CD4-positive, alpha-beta T cell (primary cell): ENCODE data around the gene PHTF2. TPM values are rescaled to one million over a fixed set of nuclear protein-coding genes. Genes with fewer than 3 reads are reported as not detected.

ENCODE experiments used
- ATAC-seq: fragments of 200-7000 bp; cut with Tn5 transposase; one replicate; pipeline ENCODE4 v1.10.0; 2022; ENCODE audit warnings: mild to moderate bottlenecking; ENCODE audit not compliant: poor library complexity
- CTCF ChIA-PET: fragments of 350-600 bp; sonication (Branson Sonifier 250); formaldehyde crosslinking; loops from one replicate; lab custom pipeline; 2021; ENCODE audit warnings: antibody characterized with exemption, inconsistent platforms; lab: Charles Lee
- POLR2A ChIA-PET: fragments of 350-600 bp; sonication (Branson Sonifier 250); formaldehyde crosslinking; loops from one replicate; lab custom pipeline; 2021; ENCODE audit warnings: antibody characterized with exemption, inconsistent platforms; lab: Charles Lee
- DNase-seq, 14 experiments: peaks; one replicate each; pipeline ENCODE4 v3.0.0-alpha.2; 2013 to 2020; ENCODE audit warnings: mixed read lengths in 2 of 14
- H3K27ac ChIP-seq, 2 donors: one replicate each; pipeline versions ENCODE4 v1.5.1 to v1.7.0; 2013; ENCODE audit warnings: low read length in 2 of 2, low read depth in 1 of 2, mild to moderate bottlenecking in 1 of 2
- H3K27me3 ChIP-seq, 2 experiments: 1 replicate in 1 of 2; 2 replicates in 1 of 2; pipeline versions ENCODE4 v1.6.1 to v1.7.0; 2013; ENCODE audit warnings: low read length in 2 of 2, control low read depth in 1 of 2, mild to moderate bottlenecking in 1 of 2, moderate library complexity in 1 of 2; ENCODE audit not compliant: insufficient read depth in 2 of 2, control insufficient read depth in 1 of 2
- H3K36me3 ChIP-seq: one replicate; pipeline ENCODE4 v1.6.1; 2013; ENCODE audit warnings: low read length, control low read depth; ENCODE audit not compliant: insufficient read depth
- H3K4me1 ChIP-seq: one replicate; pipeline ENCODE4 v1.6.1; 2013; ENCODE audit warnings: low read length, control low read depth; ENCODE audit not compliant: insufficient read depth
- H3K4me3 ChIP-seq: one replicate; pipeline ENCODE4 v1.5.1; 2013; ENCODE audit warnings: mild to moderate bottlenecking, low read length, moderate library complexity
- H3K9me3 ChIP-seq, 2 experiments: 1 replicate in 1 of 2; 2 replicates in 1 of 2; pipeline versions ENCODE4 v1.6.1 to v1.7.0; 2013; ENCODE audit warnings: low read length in 2 of 2, mild to moderate bottlenecking in 2 of 2, control low read depth in 1 of 2, moderate library complexity in 1 of 2; ENCODE audit not compliant: control insufficient read depth in 1 of 2, insufficient read depth in 1 of 2
- H3K27ac Mint-ChIP-seq: one replicate; pipeline ENCODE4 v1.8.0; 2020; ENCODE audit warnings: mixed read lengths
- H3K27me3 Mint-ChIP-seq: one replicate; pipeline ENCODE4 v1.8.0; 2021; ENCODE audit warnings: mixed read lengths
- H3K36me3 Mint-ChIP-seq: one replicate; pipeline ENCODE4 v1.8.0; 2021; ENCODE audit warnings: low read depth, mixed read lengths
- H3K4me1 Mint-ChIP-seq: one replicate; pipeline ENCODE4 v1.8.0; 2021; ENCODE audit warnings: low read depth, mixed read lengths
- H3K4me3 Mint-ChIP-seq: one replicate; pipeline ENCODE4 v1.8.0; 2020; ENCODE audit warnings: mild to moderate bottlenecking, mixed read lengths
- H3K9me3 Mint-ChIP-seq: one replicate; pipeline ENCODE4 v1.8.0; 2020; ENCODE audit warnings: mixed read lengths
- intact Hi-C, 2 experiments: fragments of 100-400 bp; cut with DNase I in 1 of 2; cut with micrococcal nuclease in 1 of 2; formaldehyde crosslinking; loops; one replicate each; pipeline versions ENCODE4 v1.15.1 to v1.9.0; 2023 to 2025; cut with DNase I, micrococcal nuclease
- polyA plus RNA-seq, 2 donors: library from polyadenylated mRNA; unstranded; fragments of 120-200 nt; gene quantifications; one replicate each; pipeline ENCODE4 v1.2.1, GENCODE V29; 2013
- total RNA-seq, 174 experiments: library from RNA in 2 of 174; stranded (reverse) in 2 of 174; gene quantifications; one replicate each; pipeline ENCODE4 v1.2.3 and lab custom pipeline; 2021 to 2026
- TF ChIP-seq, protein P1 (sequence below): fragments of 200-600 bp; IDR thresholded peaks from one replicate; pipeline ENCODE4 v1.8.0; 2022; ENCODE audit warnings: antibody characterized with exemption, mild to moderate bottlenecking

The PHTF2 gene
- 10 to 100 TPM; 22.6 to 23.5 TPM for total RNA-seq
- 30.9 TPM for polyA plus RNA-seq (2013, experiment 1 of 2)
- polyA plus RNA-seq (2013, experiment 2 of 2) = 35.5 TPM
- 20.4 to 147 (median 55.1) reads per million in 172 experiments for total RNA-seq (lab: John Stamatoyannopoulos, UW)

DNA sequence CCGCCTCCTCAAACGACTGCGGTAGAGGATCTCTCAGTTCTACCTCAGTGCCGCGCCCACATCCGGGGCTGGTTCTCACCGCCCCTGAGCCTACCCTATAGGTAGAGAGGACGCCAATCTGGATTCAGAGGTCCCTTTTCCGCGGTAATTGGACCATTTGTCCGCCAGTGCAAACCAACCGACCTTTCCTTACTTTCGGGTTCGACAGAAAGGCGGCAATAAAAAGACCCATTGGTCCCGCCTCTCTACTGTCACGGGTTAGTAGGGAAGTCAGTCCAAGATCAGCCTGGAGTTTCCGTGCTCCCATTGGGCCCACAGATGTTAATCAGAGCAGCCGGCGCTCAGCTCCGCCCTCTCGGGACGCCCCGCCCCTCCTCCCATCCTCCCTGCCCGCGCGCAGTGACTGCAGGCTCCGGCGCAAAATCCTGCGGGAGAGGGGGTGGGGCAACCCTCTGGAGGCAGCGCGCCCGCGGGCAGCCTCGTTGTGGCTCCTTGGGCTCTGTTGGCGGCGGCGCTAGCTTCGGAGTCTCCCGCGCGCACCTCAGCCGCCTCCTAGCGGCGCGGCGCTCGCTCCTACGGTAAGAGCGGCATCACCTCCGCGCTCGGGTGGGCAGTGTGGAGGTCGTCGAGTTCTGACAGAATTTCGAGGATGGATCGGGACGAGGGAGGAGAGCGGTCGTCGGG, at the start of gene PHTF2, which contains the start of gene TMEM60:
TSS of gene PHTF2 (plus strand) at position 380 of the 684 bp plus-strand sequence.
TSS of gene TMEM60 (minus strand) at position 41 of the 684 bp plus-strand sequence. CDS start 4,061 bp downstream, outside the sequence.
- peaks cover 23% of the 10 kb centered on the region for H3K4me1 ChIP-seq

DNA sequence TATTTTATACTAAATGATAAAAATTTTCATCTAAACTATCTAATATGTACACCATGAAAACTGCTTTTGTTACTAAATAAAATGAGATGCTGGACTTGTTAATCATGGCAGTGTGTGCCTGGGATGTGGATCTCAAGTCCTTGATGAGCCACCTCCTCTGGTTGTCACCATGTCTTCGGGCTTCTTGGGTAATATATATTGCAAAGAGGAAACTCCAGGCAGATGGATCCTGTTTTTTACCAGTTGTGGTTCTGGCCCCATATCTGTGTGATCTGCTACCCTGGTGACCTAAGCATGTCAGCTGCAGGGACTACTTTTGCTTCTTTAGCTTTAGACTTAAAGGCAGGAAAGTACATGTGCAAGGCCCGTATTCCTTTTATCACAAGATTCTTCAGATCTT, 46.6 kb upstream of the PHTF2 start:
- Mint-ChIP-seq H3K4me1 (peaks cover 62% of the 10 kb centered on the region), H3K27ac (peak overlapping the region; percentile 63), H3K9me3 (no peaks in the 10 kb centered on the region), H3K27me3 (no peaks in the 10 kb centered on the region), H3K4me3 (no peak overlapping the region), H3K36me3 (peaks cover 40% of the 10 kb centered on the region)
- Histone ChIP-seq H3K27me3 (no peaks in the 10 kb centered on the region), H3K36me3 (peaks cover 25% of the 10 kb centered on the region), H3K4me3 (no peak overlapping the region), H3K27ac (no peak overlapping the region), H3K9me3 (no peaks in the 10 kb centered on the region), H3K4me1 (peaks cover 13% of the 10 kb centered on the region)
- DNase-seq = peak in 3 of 14 experiments; percentile 27 to 55 (median 41)
- ChIA-PET POLR2A (no interaction called here), CTCF (no interaction called here)
- TF ChIP-seq, protein P1, sequence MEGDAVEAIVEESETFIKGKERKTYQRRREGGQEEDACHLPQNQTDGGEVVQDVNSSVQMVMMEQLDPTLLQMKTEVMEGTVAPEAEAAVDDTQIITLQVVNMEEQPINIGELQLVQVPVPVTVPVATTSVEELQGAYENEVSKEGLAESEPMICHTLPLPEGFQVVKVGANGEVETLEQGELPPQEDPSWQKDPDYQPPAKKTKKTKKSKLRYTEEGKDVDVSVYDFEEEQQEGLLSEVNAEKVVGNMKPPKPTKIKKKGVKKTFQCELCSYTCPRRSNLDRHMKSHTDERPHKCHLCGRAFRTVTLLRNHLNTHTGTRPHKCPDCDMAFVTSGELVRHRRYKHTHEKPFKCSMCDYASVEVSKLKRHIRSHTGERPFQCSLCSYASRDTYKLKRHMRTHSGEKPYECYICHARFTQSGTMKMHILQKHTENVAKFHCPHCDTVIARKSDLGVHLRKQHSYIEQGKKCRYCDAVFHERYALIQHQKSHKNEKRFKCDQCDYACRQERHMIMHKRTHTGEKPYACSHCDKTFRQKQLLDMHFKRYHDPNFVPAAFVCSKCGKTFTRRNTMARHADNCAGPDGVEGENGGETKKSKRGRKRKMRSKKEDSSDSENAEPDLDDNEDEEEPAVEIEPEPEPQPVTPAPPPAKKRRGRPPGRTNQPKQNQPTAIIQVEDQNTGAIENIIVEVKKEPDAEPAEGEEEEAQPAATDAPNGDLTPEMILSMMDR = no peak
- ATAC-seq = peak; percentile 17
- intact Hi-C loops = loop anchor here in 1 of 2 experiments (5.0 to 10.0 kb wide), 3 partner anchors 35 to 293 kb away; partner anchors contain the start of gene RSBN1L

More for the DNA sequence above, at the start of gene PHTF2, which contains the start of gene TMEM60:
- Mint-ChIP-seq H3K9me3 (no peaks in the 10 kb centered on the region), H3K27ac (peak within 1 kb of the TSS; percentile 87), H3K4me1 (peaks cover 86% of the 10 kb centered on the region), H3K36me3 (peaks cover 35% of the 10 kb centered on the region), H3K4me3 (peak within 1 kb of the TSS; percentile 95), H3K27me3 (no peaks in the 10 kb centered on the region)
- TF ChIP-seq, protein P1 = peak; percentile 72
- Histone ChIP-seq H3K27me3 (no peaks in the 10 kb centered on the region), H3K27ac (peak within 1 kb of the TSS; percentile 55 to 76), H3K4me3 (peak within 1 kb of the TSS; percentile 81), H3K9me3 (no peaks in the 10 kb centered on the region), H3K36me3 (peaks cover 4% of the 10 kb centered on the region)
- DNase-seq (peak; percentile 80 to 99 (median 89)), ATAC-seq (peak; percentile 87)
- CTCF ChIA-PET = interaction anchor here (0.7 to 2.0 kb wide), 17 partner anchors 32 to 222 kb away, joined by 3 to 7 read pairs (median 4); partner anchors contain the start of gene RSBN1L
- POLR2A ChIA-PET = interaction anchor here (0.7 to 2.2 kb wide), 13 partner anchors 14 to 446 kb away, joined by 3 to 14 read pairs (median 4); partner anchors contain the start of gene RSBN1L
- intact Hi-C loops = loop anchor here (2.0 to 10.0 kb wide), 6 partner anchors 34 to 262 kb away; partner anchors contain the start of genes PTPN12 (in 2 of the 2) and RSBN1L (in 2 of the 2)

DNA sequence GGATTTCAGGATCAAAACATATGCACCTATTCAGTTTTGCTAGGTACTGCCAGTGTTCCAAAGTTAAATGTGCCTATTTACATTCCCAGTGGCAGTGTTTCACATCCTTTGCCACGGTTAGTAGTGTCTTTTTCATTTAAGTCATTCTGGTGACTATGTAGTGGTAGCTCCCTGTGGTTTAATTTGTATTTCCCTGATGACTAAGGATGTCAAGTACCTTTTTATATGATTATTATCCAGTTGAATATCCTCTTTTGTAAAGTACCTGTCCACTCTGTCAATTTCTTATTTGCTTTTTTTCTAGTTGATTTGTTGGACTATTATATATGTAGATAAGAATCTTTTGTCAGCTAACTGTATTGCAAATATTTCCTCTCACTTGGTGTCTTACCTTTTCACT, 45.4 kb upstream of the PHTF2 start:
- H3K27ac ChIP-seq = no peak overlapping the region
- POLR2A ChIA-PET = interaction anchor here (1.7 kb wide), 1 partner anchor 57 kb away, joined by 8 read pairs; the partner anchor contains the start of gene RSBN1L

More for the DNA sequence above, 45.4 kb upstream of the PHTF2 start:
- peaks cover 62% of the 10 kb centered on the region for H3K4me1 Mint-ChIP-seq
- H3K27ac Mint-ChIP-seq = peak overlapping the region; percentile 63
- Histone ChIP-seq H3K4me3 (no peak overlapping the region), H3K4me1 (peaks cover 6% of the 10 kb centered on the region), H3K9me3 (no peaks in the 10 kb centered on the region), H3K27me3 (no peaks in the 10 kb centered on the region), H3K36me3 (peaks cover 27% of the 10 kb centered on the region)
- peaks cover 32% of the 10 kb centered on the region for H3K36me3 Mint-ChIP-seq
- H3K4me3 Mint-ChIP-seq = no peak overlapping the region
- ATAC-seq = no peak
- no peak for DNase-seq
- intact Hi-C loops = loop anchor here in 1 of 2 experiments (5.0 to 10.0 kb wide), 3 partner anchors 36 to 292 kb away; partner anchors contain the start of gene RSBN1L
- H3K27me3 Mint-ChIP-seq = no peaks in the 10 kb centered on the region
- TF ChIP-seq, protein P1 = no peak
- H3K9me3 Mint-ChIP-seq = no peaks in the 10 kb centered on the region
- CTCF ChIA-PET = interaction anchor here (1.7 kb wide), 2 partner anchors 57 to 102 kb away, joined by 5 to 7 read pairs; partner anchors contain the start of gene RSBN1L
